Hepatocyte (in vitro differentiated cells): ENCODE data around the gene CNTNAP2. TPM values are rescaled to one million over a fixed set of nuclear protein-coding genes. Genes with fewer than 3 reads are reported as not detected.

Source experiments
- DNase-seq: peaks from one replicate; pipeline ENCODE4 v3.0.0-alpha.2; 2016; ENCODE audit warnings: low spot score
- H2AFZ ChIP-seq: fragments of 200-600 bp; sonication (generic); 2 replicates; pipeline ENCODE4 v1.6.0; 2016; ENCODE audit warnings: antibody characterized with exemption, mild to moderate bottlenecking
- H3K27ac ChIP-seq: fragments of 200-600 bp; sonication (generic); 2 replicates; pipeline ENCODE4 v1.5.1; 2016; ENCODE audit warnings: mild to moderate bottlenecking
- H3K27me3 ChIP-seq: fragments of 200-600 bp; sonication (generic); 2 replicates; pipeline ENCODE4 v1.6.1; 2016
- H3K36me3 ChIP-seq: fragments of 200-600 bp; sonication (generic); replicated peaks from 2 replicates; pipeline ENCODE4 v1.5.1; 2016; ENCODE audit warnings: low read depth; ENCODE audit not compliant: insufficient read depth
- H3K4me1 ChIP-seq: fragments of 200-600 bp; sonication (generic); 2 replicates; pipeline ENCODE4 v1.5.1; 2016; ENCODE audit warnings: mild to moderate bottlenecking, moderate library complexity; ENCODE audit not compliant: insufficient read depth
- H3K4me2 ChIP-seq: fragments of 200-600 bp; sonication (generic); 2 replicates; pipeline ENCODE4 v1.6.0; 2016
- H3K4me3 ChIP-seq: fragments of 200-600 bp; sonication (generic); 2 replicates; pipeline ENCODE4 v1.5.1; 2016; ENCODE audit warnings: mild to moderate bottlenecking
- H3K79me2 ChIP-seq: fragments of 200-600 bp; sonication (generic); 2 replicates; pipeline ENCODE4 v1.6.0; 2017; ENCODE audit warnings: mild to moderate bottlenecking
- H3K9me2 ChIP-seq: fragments of 200-600 bp; sonication (generic); replicated peaks from 2 replicates; pipeline ENCODE4 v1.6.0; 2017; ENCODE audit warnings: mild to moderate bottlenecking; ENCODE audit not compliant: insufficient read depth
- H3K9me3 ChIP-seq: fragments of 200-600 bp; sonication (generic); 2 replicates; pipeline ENCODE4 v1.5.1; 2016; ENCODE audit warnings: low read depth, mild to moderate bottlenecking
- H4K20me1 ChIP-seq: fragments of 200-600 bp; sonication (generic); 2 replicates; pipeline ENCODE4 v1.6.0; 2016; ENCODE audit warnings: mild to moderate bottlenecking; ENCODE audit not compliant: insufficient read depth, poor library complexity, severe bottlenecking
- EZH2 ChIP-seq: fragments of 200-600 bp; sonication (generic); IDR thresholded peaks from 2 replicates; pipeline ENCODE4 v1.6.1; 2016; ENCODE audit warnings: antibody characterized with exemption, mild to moderate bottlenecking, borderline replicate concordance
- EZH2phosphoT487 ChIP-seq: fragments of 200-600 bp; sonication (generic); IDR thresholded peaks from one replicate; pipeline ENCODE4 v1.6.1; 2018; ENCODE audit warnings: antibody characterized with exemption, mild to moderate bottlenecking, low read depth, moderate library complexity; ENCODE audit not compliant: unreplicated experiment, severe bottlenecking
- WGBS: methylation state at CpG from one replicate; pipeline ENCODE4 v1.1.6; 2016; ENCODE audit warnings: low lambda C conversion rate; ENCODE audit errors: missing lambda C conversion rate; 5-methylcytosine and 5-hydroxymethylcytosine counted together
- polyA plus RNA-seq: library from polyadenylated mRNA; unstranded; fragments of >200 nt; fragmentation: Nextera tagmentation; extraction: Ambion mirVana; gene quantifications from 2 replicates; pipeline ENCODE4 v1.2.1, GENCODE V29; 2016
- total RNA-seq: library from RNA; depleted of rRNA; stranded (reverse); fragments of >200 nt; gene quantifications from 2 replicates; pipeline ENCODE4 v1.2.3, GENCODE V29; 2014
- TF ChIP-seq, protein P1 (sequence below): fragments of 200-600 bp; sonication (generic); IDR thresholded peaks from 2 replicates; pipeline ENCODE4 v1.5.1; 2016; ENCODE audit warnings: antibody characterized with exemption, mild to moderate bottlenecking; ENCODE audit not compliant: poor library complexity

The CNTNAP2 gene
- total and polyA plus RNA-seq, 2 experiments from 2014 or later: 7.5 to 14.7 TPM

DNA sequence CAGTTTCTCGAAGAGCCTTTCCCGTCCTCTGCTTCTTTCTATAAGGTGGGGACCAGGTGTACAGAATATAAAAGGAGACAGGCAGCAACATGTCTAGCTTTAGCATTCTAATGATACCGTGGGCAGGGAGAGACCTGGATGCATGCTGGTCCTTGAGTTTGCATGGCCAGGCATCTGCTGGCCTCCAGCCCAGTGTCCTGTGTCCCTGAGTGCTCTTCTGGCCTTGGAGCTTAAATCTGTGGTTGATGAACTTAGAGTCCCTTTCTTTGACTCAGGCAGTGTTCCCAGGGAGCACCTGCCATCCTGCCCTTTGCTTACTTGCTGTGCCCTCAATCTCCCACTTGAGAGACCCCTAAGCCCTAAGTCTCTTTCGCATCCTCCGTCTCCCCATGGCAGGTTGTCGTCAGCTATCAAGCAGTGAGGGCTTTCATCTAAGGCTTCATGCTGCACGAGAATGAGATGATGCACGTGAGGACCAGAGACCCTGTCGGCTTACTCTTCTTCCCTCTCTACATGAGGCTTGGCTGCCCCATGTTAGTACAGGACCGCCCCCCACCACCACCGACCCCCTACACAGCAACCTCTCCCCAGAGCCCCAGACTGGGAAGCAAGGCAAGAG is 2160.6 kb downstream of the CNTNAP2 start:
- H3K4me3 ChIP-seq: no peak overlapping the region
- H3K4me2 ChIP-seq: no peak overlapping the region
- H2AFZ ChIP-seq: no peak overlapping the region
- no peaks in the 10 kb centered on the region for H3K9me3 ChIP-seq
- H3K27ac ChIP-seq: no peak overlapping the region
- H3K36me3 ChIP-seq: no peaks in the 10 kb centered on the region
- no peaks in the 10 kb centered on the region for H4K20me1 ChIP-seq
- no peaks in the 10 kb centered on the region for H3K4me1 ChIP-seq
- DNase-seq: no peak
- H3K79me2 ChIP-seq: no peaks in the 10 kb centered on the region
- WGBS: 88% methylated on average over 11 of the region's 11 CpGs
- no peaks in the 10 kb centered on the region for H3K27me3 ChIP-seq
- TF ChIP-seq EZH2phosphoT487 (no peak), EZH2 (no peak)
- TF ChIP-seq, protein P1, sequence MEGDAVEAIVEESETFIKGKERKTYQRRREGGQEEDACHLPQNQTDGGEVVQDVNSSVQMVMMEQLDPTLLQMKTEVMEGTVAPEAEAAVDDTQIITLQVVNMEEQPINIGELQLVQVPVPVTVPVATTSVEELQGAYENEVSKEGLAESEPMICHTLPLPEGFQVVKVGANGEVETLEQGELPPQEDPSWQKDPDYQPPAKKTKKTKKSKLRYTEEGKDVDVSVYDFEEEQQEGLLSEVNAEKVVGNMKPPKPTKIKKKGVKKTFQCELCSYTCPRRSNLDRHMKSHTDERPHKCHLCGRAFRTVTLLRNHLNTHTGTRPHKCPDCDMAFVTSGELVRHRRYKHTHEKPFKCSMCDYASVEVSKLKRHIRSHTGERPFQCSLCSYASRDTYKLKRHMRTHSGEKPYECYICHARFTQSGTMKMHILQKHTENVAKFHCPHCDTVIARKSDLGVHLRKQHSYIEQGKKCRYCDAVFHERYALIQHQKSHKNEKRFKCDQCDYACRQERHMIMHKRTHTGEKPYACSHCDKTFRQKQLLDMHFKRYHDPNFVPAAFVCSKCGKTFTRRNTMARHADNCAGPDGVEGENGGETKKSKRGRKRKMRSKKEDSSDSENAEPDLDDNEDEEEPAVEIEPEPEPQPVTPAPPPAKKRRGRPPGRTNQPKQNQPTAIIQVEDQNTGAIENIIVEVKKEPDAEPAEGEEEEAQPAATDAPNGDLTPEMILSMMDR: no peak
- no peaks in the 10 kb centered on the region for H3K9me2 ChIP-seq

DNA sequence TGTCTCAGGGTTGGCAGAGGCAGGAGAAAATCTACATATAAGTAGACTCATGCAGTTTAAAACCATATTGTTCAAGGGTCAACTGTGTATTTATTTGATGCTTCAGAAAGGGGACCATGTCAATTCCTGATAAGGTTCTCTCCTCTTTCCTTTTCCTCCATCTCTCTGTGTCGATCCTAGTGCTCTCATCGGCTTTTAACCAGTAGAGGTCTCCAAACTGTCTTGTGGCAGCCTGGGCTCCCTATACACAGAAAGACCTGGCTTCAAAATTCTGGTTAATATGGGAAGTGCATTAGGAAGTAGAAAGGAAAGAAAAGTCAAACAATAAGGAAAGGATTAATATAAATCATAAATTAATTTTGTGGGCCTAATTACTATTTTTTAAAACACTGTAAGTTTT is 2169.5 kb downstream of the CNTNAP2 start:
- H3K27me3 ChIP-seq: no peaks in the 10 kb centered on the region
- H4K20me1 ChIP-seq: no peaks in the 10 kb centered on the region
- H3K9me2 ChIP-seq: no peaks in the 10 kb centered on the region
- H2AFZ ChIP-seq: no peak overlapping the region
- no peak overlapping the region for H3K4me2 ChIP-seq
- H3K79me2 ChIP-seq: no peaks in the 10 kb centered on the region
- no peak for TF ChIP-seq EZH2phosphoT487
- TF ChIP-seq, protein P1: peak; percentile 73
- no peak overlapping the region for H3K27ac ChIP-seq
- peak; percentile 61 for DNase-seq
- no peaks in the 10 kb centered on the region for H3K9me3 ChIP-seq
- H3K4me1 ChIP-seq: peaks cover 5% of the 10 kb centered on the region
- WGBS: 12% methylated on average over 2 of the region's 2 CpGs
- no peaks in the 10 kb centered on the region for H3K36me3 ChIP-seq
- no peak overlapping the region for H3K4me3 ChIP-seq

DNA sequence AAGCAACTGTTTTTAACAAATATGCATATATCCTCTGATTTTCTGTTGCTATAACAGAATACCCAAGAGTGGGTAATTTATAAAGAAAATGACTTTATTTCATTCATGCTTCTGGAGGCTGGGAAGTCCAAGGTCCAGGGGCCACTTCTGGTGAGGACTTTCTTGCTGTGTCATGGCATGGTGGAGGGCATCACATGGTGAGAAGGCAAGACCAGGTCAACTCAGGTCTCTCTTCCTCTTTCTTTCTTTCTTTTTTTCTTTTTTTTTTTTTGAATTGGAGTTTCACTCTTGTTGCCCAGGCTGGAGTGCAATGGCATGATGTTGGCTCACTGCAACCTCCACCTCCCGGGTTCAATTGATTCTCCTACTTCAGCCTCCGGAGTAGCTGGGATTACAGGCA is 2170.9 kb downstream of the CNTNAP2 start:
- no peaks in the 10 kb centered on the region for H4K20me1 ChIP-seq
- H3K4me1 ChIP-seq: peaks cover 5% of the 10 kb centered on the region
- no peak overlapping the region for H3K4me2 ChIP-seq
- H3K27me3 ChIP-seq: no peaks in the 10 kb centered on the region
- H3K79me2 ChIP-seq: no peaks in the 10 kb centered on the region
- DNase-seq: no peak
- no peaks in the 10 kb centered on the region for H3K36me3 ChIP-seq
- H2AFZ ChIP-seq: no peak overlapping the region
- TF ChIP-seq, protein P1: no peak
- TF ChIP-seq EZH2phosphoT487: no peak
- TF ChIP-seq EZH2: no peak
- H3K9me2 ChIP-seq: no peaks in the 10 kb centered on the region
- no peak overlapping the region for H3K4me3 ChIP-seq
- WGBS: 93% methylated on average over 2 of the region's 2 CpGs
- H3K27ac ChIP-seq: no peak overlapping the region
- H3K9me3 ChIP-seq: no peaks in the 10 kb centered on the region
